ENCODE results near the gene RIMS1.

DNA sequence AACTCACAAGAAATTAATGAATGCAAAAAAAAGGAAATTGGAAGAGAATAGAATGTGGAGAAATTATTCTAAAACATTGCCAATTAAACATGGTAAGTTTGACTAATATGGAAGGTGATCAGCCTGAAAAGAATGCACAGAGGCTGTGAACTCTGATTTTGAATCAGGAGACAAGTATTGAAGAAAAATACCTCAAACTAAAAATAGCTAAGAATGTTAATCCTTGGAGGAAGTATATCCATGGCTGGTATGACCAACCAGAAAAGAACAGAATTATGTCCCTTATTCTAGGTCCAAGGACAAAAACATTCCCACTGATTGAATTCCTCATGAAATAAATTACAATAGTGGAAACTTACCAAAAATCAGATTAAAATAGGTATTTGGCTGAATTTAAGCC, 7.3 kb upstream of the RIMS1 start:
- TF ChIP-seq, protein P1, sequence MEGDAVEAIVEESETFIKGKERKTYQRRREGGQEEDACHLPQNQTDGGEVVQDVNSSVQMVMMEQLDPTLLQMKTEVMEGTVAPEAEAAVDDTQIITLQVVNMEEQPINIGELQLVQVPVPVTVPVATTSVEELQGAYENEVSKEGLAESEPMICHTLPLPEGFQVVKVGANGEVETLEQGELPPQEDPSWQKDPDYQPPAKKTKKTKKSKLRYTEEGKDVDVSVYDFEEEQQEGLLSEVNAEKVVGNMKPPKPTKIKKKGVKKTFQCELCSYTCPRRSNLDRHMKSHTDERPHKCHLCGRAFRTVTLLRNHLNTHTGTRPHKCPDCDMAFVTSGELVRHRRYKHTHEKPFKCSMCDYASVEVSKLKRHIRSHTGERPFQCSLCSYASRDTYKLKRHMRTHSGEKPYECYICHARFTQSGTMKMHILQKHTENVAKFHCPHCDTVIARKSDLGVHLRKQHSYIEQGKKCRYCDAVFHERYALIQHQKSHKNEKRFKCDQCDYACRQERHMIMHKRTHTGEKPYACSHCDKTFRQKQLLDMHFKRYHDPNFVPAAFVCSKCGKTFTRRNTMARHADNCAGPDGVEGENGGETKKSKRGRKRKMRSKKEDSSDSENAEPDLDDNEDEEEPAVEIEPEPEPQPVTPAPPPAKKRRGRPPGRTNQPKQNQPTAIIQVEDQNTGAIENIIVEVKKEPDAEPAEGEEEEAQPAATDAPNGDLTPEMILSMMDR (IDR thresholded peaks at IDR 0.05; ENCODE audit: insufficient read depth, low read length), result no peak
- TF ChIP-seq SPI1 (IDR thresholded peaks at IDR 0.05; ENCODE audit: borderline replicate concordance, low read depth), result no peak
